GM21528 (cell line): ENCODE results near the gene TTC3.
"Not testable (repeated sequence)": the region's sequence is repeated elsewhere in the genome, so short reads cannot be mapped to it uniquely, and the experiment has no call there.

Experiments
- ATAC-seq: cut with Tn5 transposase; IDR thresholded peaks from one replicate; pipeline ENCODE4 v1.9.1; 2021; ENCODE audit warnings: mild to moderate bottlenecking, moderate library complexity; ENCODE audit not compliant: unreplicated experiment, low FRiP score

Gene TTC3

GRCh38 chr21:37072988-37073416, at the start of gene TTC3, which contains the start of gene PIGP:
TTC3 (plus strand) TSS chr21:37073254; CDS start chr21:37087258, 14,004 bp downstream.
PIGP (minus strand) TSS chr21:37073071; CDS start chr21:37072515, 556 bp downstream.
- ATAC-seq = peak; percentile 68

- no peak for ATAC-seq
Measured at GRCh38 chr21:37026499-37026898, 46.6 kb upstream of the TTC3 start.

- no peak for ATAC-seq
Measured at GRCh38 chr21:37028570-37028969, 44.5 kb upstream of the TTC3 start.

- ATAC-seq = no peak
Measured at GRCh38 chr21:37030864-37031263, 42.2 kb upstream of the TTC3 start.

GRCh38 chr21:37032293-37032692, 40.8 kb upstream of the TTC3 start:
- no peak for ATAC-seq

GRCh38 chr21:37032877-37033471, 40.1 kb upstream of the TTC3 start:
- ATAC-seq = no peak

GRCh38 chr21:37034394-37034793, 38.7 kb upstream of the TTC3 start:
- not testable (repeated sequence) for ATAC-seq

- ATAC-seq = no peak
Measured at GRCh38 chr21:37036177-37036576, 36.9 kb upstream of the TTC3 start.

- ATAC-seq = no peak
Measured at GRCh38 chr21:37039411-37040075, 33.5 kb upstream of the TTC3 start.

GRCh38 chr21:37040212-37040611, 32.8 kb upstream of the TTC3 start:
- ATAC-seq = no peak

GRCh38 chr21:37041706-37042271, 31.3 kb upstream of the TTC3 start:
- no peak for ATAC-seq

- no peak for ATAC-seq
Measured at GRCh38 chr21:37043818-37044217, 29.2 kb upstream of the TTC3 start.

- no peak for ATAC-seq
Measured at GRCh38 chr21:37044643-37045042, 28.4 kb upstream of the TTC3 start.

GRCh38 chr21:37045149-37045548, 27.9 kb upstream of the TTC3 start:
- ATAC-seq = no peak

- no peak for ATAC-seq
Measured at GRCh38 chr21:37045556-37045955, 27.5 kb upstream of the TTC3 start.

- ATAC-seq = no peak
Measured at GRCh38 chr21:37047079-37047478, 26.0 kb upstream of the TTC3 start.

- ATAC-seq = not testable (repeated sequence)
Measured at GRCh38 chr21:37049741-37050140, 23.3 kb upstream of the TTC3 start.

GRCh38 chr21:37055271-37055855, 17.7 kb upstream of the TTC3 start:
- ATAC-seq = no peak

GRCh38 chr21:37057614-37058013, 15.4 kb upstream of the TTC3 start:
- no peak for ATAC-seq

- ATAC-seq = no peak
Measured at GRCh38 chr21:37058261-37058660, 14.8 kb upstream of the TTC3 start.

- ATAC-seq = no peak
Measured at GRCh38 chr21:37059181-37059580, 13.9 kb upstream of the TTC3 start.
